Breast epithelium (tissue), 4 donors: ENCODE results near the gene PDE4D. TPM values are rescaled to one million over a fixed set of nuclear protein-coding genes. Genes with fewer than 3 reads are reported as not detected.

ENCODE experiments used
- DNase-seq, 2 donors: peaks; one replicate each; pipeline ENCODE4 v3.0.0-alpha.2; 2019; ENCODE audit warnings: low spot score in 2 of 2
- H3K27ac ChIP-seq, 2 donors: fragments of 200-600 bp; sonication (generic) in 1 of 2; one replicate each; pipeline ENCODE4 v1.5.1; 2016 to 2019; ENCODE audit warnings: mild to moderate bottlenecking in 1 of 2
- H3K27me3 ChIP-seq, 2 donors: fragments of 200-600 bp; sonication (generic) in 1 of 2; one replicate each; pipeline versions ENCODE4 v1.5.1 to v1.6.0; 2017 to 2019; ENCODE audit warnings: control low read depth in 1 of 2, mild to moderate bottlenecking in 1 of 2
- H3K36me3 ChIP-seq: fragments of 200-600 bp; one replicate; pipeline ENCODE4 v1.5.1; 2019
- H3K4me1 ChIP-seq, 2 donors: fragments of 200-600 bp; sonication (generic); one replicate each; pipeline ENCODE4 v1.5.1; 2016 to 2019; ENCODE audit warnings: control low read depth in 1 of 2
- H3K4me3 ChIP-seq, 3 donors: fragments of 200-600 bp; sonication (generic); 1 replicate in 2 of 3; 2 replicates in 1 of 3; pipeline ENCODE4 v1.5.1; 2016 to 2019; ENCODE audit warnings: mild to moderate bottlenecking in 3 of 3, moderate library complexity in 2 of 3
- H3K9me3 ChIP-seq, 2 donors: fragments of 200-600 bp; sonication (generic) in 1 of 2; one replicate each; pipeline ENCODE4 v1.5.1; 2016 to 2019; ENCODE audit warnings: control low read depth in 1 of 2
- POLR2A ChIP-seq: fragments of 450-650 bp; IDR thresholded peaks from one replicate; pipeline ENCODE4 v1.6.1; 2016; ENCODE audit warnings: antibody characterized with exemption, mild to moderate bottlenecking, moderate library complexity
- POLR2AphosphoS5 ChIP-seq, 3 donors: sonication (generic); formaldehyde crosslinking; IDR thresholded peaks; one replicate each; pipeline ENCODE4 v1.6.1; 2017; ENCODE audit warnings: antibody characterized with exemption in 3 of 3
- intact Hi-C: fragments of 100-400 bp; cut with DNase I; formaldehyde crosslinking; loops from one replicate; pipeline ENCODE4 v1.15.1; 2023; ENCODE audit warnings: low total_unique reads
- total RNA-seq, 3 donors: library from RNA; depleted of rRNA; stranded (reverse); fragments of >200 nt; gene quantifications; one replicate each; pipeline ENCODE4 v1.1.0, GENCODE V29; 2016
- TF ChIP-seq, protein P1 (sequence below), 3 donors: fragments of 450-650 bp; IDR thresholded peaks; one replicate each; pipeline ENCODE4 v1.5.1; 2016 to 2017; ENCODE audit warnings: antibody characterized with exemption in 3 of 3, mild to moderate bottlenecking in 3 of 3, moderate library complexity in 3 of 3

The PDE4D gene
- total RNA-seq, 3 donors from 2014 or later: 14.4 to 37.4 (median 28.2) TPM

- intact Hi-C loops: no loop called here
- Histone ChIP-seq H3K4me1 (no peaks in the 10 kb centered on the region), H3K27ac (no peak overlapping the region), H3K27me3 (no peaks in the 10 kb centered on the region), H3K4me3 (no peak overlapping the region), H3K36me3 (no peaks in the 10 kb centered on the region), H3K9me3 (no peaks in the 10 kb centered on the region)
- no peak for DNase-seq
- TF ChIP-seq POLR2AphosphoS5 (IDR thresholded peaks at IDR 0.05): no peak
- no peak for TF ChIP-seq POLR2A
- TF ChIP-seq, protein P1, sequence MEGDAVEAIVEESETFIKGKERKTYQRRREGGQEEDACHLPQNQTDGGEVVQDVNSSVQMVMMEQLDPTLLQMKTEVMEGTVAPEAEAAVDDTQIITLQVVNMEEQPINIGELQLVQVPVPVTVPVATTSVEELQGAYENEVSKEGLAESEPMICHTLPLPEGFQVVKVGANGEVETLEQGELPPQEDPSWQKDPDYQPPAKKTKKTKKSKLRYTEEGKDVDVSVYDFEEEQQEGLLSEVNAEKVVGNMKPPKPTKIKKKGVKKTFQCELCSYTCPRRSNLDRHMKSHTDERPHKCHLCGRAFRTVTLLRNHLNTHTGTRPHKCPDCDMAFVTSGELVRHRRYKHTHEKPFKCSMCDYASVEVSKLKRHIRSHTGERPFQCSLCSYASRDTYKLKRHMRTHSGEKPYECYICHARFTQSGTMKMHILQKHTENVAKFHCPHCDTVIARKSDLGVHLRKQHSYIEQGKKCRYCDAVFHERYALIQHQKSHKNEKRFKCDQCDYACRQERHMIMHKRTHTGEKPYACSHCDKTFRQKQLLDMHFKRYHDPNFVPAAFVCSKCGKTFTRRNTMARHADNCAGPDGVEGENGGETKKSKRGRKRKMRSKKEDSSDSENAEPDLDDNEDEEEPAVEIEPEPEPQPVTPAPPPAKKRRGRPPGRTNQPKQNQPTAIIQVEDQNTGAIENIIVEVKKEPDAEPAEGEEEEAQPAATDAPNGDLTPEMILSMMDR (IDR thresholded peaks at IDR 0.05): no peak
These were observed 744.3 kb downstream of the PDE4D start for GRCh38 chr5:59149271-59149670.

DNA sequence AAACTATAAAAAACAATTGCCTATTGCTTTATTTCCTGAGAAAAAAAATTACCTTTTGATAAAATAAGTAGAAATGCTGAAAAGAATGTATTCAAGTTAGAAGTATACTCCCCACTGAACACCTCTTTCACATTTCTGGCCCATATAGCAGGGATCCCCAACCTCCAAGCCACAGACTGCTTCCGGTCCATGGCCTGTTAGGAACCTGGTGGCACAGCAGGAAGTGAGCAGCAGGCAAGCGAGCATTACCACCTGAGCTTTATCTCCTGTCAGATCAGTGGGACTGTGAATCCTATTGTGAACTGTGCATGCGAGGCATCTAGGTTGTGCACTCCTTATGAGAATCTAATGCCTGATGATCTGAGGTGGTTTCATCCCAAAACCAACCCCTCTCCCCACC lies 746.8 kb downstream of the PDE4D start:
- TF ChIP-seq, protein P1 (IDR thresholded peaks at IDR 0.05): no peak
- TF ChIP-seq POLR2AphosphoS5 (IDR thresholded peaks at IDR 0.05): no peak
- TF ChIP-seq POLR2A: no peak
- intact Hi-C loops: no loop called here
- H3K36me3 ChIP-seq: no peaks in the 10 kb centered on the region
- H3K27ac ChIP-seq: no peak overlapping the region
- no peaks in the 10 kb centered on the region for H3K27me3 ChIP-seq
- H3K4me1 ChIP-seq: no peaks in the 10 kb centered on the region
- no peak overlapping the region for H3K4me3 ChIP-seq
- no peak for DNase-seq
- no peaks in the 10 kb centered on the region for H3K9me3 ChIP-seq

- H3K36me3 ChIP-seq: no peaks in the 10 kb centered on the region
- no peak overlapping the region for H3K4me3 ChIP-seq
- H3K4me1 ChIP-seq: no peaks in the 10 kb centered on the region
- no peaks in the 10 kb centered on the region for H3K27me3 ChIP-seq
- H3K27ac ChIP-seq: no peak overlapping the region
- TF ChIP-seq POLR2A (no peak), POLR2AphosphoS5 (IDR thresholded peaks at IDR 0.05) (no peak)
- TF ChIP-seq, protein P1 (IDR thresholded peaks at IDR 0.05): no peak
- intact Hi-C loops: no loop called here
- H3K9me3 ChIP-seq: no peaks in the 10 kb centered on the region
- no peak for DNase-seq
These were observed 749.6 kb downstream of the PDE4D start for GRCh38 chr5:59143926-59144333.

- H3K36me3 ChIP-seq: no peaks in the 10 kb centered on the region
- DNase-seq: no peak
- H3K9me3 ChIP-seq: no peaks in the 10 kb centered on the region
- no peak overlapping the region for H3K4me3 ChIP-seq
- H3K27ac ChIP-seq: no peak overlapping the region
- intact Hi-C loops: no loop called here
- H3K4me1 ChIP-seq: no peaks in the 10 kb centered on the region
- no peak for TF ChIP-seq POLR2AphosphoS5 (IDR thresholded peaks at IDR 0.05)
- no peaks in the 10 kb centered on the region for H3K27me3 ChIP-seq
These were observed 750.6 kb downstream of the PDE4D start for GRCh38 chr5:59142927-59143326.

DNA sequence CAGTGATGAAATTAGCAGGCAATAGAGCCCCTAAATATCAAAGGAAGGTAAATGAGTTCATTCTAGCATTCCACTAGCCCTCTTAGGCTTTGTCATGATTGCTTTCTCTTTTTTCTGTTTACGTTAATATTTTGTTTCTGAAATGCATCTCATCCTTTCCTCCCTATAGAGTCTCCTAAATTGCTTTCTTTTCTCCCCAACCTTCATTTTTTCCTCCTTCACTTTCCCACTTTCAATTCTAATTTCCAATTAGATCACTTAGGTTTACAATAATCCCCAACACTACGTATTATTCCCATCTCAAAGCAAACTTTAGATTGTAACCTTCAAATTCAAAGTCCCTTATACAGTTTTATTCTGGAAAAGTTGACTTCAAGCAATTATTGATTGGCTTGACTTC lies 751.4 kb downstream of the PDE4D start:
- Histone ChIP-seq H3K9me3 (no peaks in the 10 kb centered on the region), H3K4me1 (no peaks in the 10 kb centered on the region), H3K27ac (no peak overlapping the region), H3K36me3 (no peaks in the 10 kb centered on the region), H3K27me3 (no peaks in the 10 kb centered on the region), H3K4me3 (no peak overlapping the region)
- intact Hi-C loops: no loop called here
- no peak for DNase-seq
- TF ChIP-seq POLR2A (no peak), POLR2AphosphoS5 (IDR thresholded peaks at IDR 0.05) (no peak)
- TF ChIP-seq, protein P1 (IDR thresholded peaks at IDR 0.05): no peak

- DNase-seq: no peak
- Histone ChIP-seq H3K4me1 (no peaks in the 10 kb centered on the region), H3K9me3 (no peaks in the 10 kb centered on the region), H3K27ac (no peak overlapping the region), H3K27me3 (no peaks in the 10 kb centered on the region), H3K36me3 (no peaks in the 10 kb centered on the region), H3K4me3 (no peak overlapping the region)
- TF ChIP-seq POLR2A (no peak), POLR2AphosphoS5 (IDR thresholded peaks at IDR 0.05) (no peak)
- TF ChIP-seq, protein P1 (IDR thresholded peaks at IDR 0.05): no peak
- intact Hi-C loops: no loop called here
These were observed 753.4 kb downstream of the PDE4D start for GRCh38 chr5:59140133-59140532.
